ENCODE results near the gene CD38. TPM values are rescaled to one million over a fixed set of nuclear protein-coding genes. Genes with fewer than 3 reads are reported as not detected.

Gene CD38
- total RNA-seq, 1 donor from 2014 or later, result 0.07 TPM

DNA sequence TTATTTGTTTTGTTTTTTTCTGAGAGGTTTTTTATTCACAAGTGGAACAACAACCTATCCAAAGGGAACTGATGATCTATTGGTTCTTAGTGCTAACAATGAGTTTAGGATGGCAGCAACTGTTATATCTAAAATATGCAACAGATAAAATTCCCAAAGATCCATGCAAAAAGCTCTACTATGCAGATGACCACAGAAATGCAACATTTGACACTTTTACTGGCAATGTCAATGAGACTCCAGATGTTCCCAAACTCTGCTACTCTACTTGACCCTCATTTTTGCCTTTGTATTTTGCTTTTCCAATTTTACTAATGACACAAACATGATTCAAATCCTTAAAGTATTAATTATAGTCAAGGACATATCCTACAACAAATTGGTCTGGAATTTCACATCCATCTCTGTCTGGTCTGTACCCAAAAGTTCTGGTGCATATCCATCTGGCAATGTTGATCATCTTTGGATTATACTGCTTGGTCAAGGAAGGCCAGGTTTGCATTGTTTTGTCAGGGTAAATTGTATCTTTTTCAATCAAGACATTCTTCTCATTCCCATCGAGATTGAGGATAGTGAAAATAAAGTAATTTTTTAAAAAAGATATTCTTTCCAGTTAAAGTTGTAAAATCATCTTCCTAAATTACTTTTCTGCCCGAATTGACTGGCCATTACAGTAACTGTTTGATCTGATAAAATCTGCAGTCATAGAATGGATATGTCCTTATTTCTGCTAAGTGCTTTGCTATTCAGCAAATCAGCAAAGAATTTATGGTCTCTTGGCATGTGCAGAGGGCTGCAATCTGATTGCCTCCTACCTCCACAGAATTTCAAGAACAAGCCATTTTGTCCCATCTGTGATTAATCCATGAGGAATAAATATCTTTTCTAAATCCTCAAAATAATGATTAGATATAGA lies 86.8 kb downstream of the CD38 start:
- no peak for DNase-seq (ENCODE audit: low read depth, low spot score)

- no peak for DNase-seq (ENCODE audit: low read depth, low spot score)
These were observed 90.0 kb downstream of the CD38 start for GRCh38 chr4:15868111-15868510.

- DNase-seq (ENCODE audit: low read depth, low spot score), result no peak
These were observed 90.8 kb downstream of the CD38 start for GRCh38 chr4:15868826-15869413.

- DNase-seq (ENCODE audit: low read depth, low spot score), result no peak
These were observed 92.0 kb downstream of the CD38 start for GRCh38 chr4:15870079-15870478.

- DNase-seq (ENCODE audit: low read depth, low spot score), result no peak
These were observed 93.0 kb downstream of the CD38 start for GRCh38 chr4:15870921-15871664.

- no peak for DNase-seq (ENCODE audit: low read depth, low spot score)
These were observed 95.0 kb downstream of the CD38 start for GRCh38 chr4:15873117-15873516.

DNA sequence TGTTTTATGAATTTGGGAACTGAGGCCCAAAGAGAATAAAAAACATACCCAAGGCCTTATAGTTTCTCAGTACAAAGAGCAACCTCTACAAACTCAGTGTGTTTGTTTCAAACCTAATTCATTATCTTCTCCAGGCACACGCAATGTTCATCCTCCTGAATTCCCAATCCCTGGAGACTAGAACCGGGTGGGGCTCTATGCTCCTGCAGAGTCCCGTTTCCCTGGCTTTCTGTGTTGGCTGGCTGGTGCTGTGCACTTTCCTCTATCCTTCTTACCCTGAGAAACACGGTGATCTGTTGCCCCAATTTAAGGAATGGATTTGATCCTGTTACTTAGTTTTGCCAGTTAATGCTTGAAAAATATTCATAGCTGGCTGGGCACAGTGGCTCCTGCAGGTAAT lies 96.5 kb downstream of the CD38 start:
- DNase-seq (ENCODE audit: low read depth, low spot score), result no peak

GRCh38 chr4:15875663-15876460 lies 97.7 kb downstream of the CD38 start:
- no peak for DNase-seq (ENCODE audit: low read depth, low spot score)

- no peak for DNase-seq (ENCODE audit: low read depth, low spot score)
These were observed 99.9 kb downstream of the CD38 start for GRCh38 chr4:15878011-15878410.

- no peak for DNase-seq (ENCODE audit: low read depth, low spot score)
These were observed 103.7 kb downstream of the CD38 start for GRCh38 chr4:15881820-15882219.

- DNase-seq (ENCODE audit: low read depth, low spot score), result peak; percentile 47
These were observed 104.6 kb downstream of the CD38 start for GRCh38 chr4:15882675-15883086.

GRCh38 chr4:15883610-15884243 lies 105.6 kb downstream of the CD38 start:
- no peak for DNase-seq (ENCODE audit: low read depth, low spot score)

DNA sequence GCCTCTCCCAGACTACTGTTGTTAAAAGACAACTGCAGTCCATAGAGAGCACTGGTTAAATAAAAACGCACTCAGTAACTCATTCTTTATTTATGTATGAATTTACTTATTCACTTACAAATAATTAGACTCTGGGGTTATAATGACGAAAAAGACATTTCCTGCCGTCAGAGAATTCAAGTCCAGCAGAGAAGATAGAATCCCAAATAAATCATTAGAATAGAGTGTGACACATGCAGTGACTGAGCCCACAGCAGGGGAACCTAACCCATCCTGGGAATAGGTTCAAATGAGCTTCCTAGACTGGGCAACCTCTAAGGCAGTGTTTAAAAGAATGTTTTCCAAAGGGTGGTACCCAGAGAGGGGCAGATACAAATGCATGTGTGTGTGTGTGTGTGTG lies 106.5 kb downstream of the CD38 start:
- DNase-seq (ENCODE audit: low read depth, low spot score), result no peak

- no peak for DNase-seq (ENCODE audit: low read depth, low spot score)
These were observed 107.3 kb downstream of the CD38 start for GRCh38 chr4:15885422-15885821.

DNA sequence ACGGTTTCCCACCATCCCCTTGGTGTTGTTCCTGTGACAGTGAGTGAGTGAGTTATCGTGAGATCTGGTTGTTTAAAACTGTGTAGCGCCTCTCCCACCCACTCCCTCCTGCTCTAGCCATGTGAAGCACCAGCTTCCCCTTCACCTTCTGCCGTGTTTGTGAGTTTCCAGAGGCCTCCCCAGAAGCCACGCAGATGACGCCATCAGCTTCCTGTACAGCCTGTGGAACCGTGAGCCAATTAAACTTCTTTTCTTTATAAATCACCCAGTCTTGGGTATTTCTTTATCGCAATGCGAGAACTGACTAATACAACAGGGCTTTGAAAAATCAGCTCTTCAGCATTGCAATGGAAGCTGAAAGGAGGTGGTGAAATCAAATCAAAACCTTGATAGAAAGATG lies 110.4 kb downstream of the CD38 start:
- no peak for DNase-seq (ENCODE audit: low read depth, low spot score)

GRCh38 chr4:15890246-15890829 lies 112.2 kb downstream of the CD38 start:
- no peak for DNase-seq (ENCODE audit: low read depth, low spot score)

DNA sequence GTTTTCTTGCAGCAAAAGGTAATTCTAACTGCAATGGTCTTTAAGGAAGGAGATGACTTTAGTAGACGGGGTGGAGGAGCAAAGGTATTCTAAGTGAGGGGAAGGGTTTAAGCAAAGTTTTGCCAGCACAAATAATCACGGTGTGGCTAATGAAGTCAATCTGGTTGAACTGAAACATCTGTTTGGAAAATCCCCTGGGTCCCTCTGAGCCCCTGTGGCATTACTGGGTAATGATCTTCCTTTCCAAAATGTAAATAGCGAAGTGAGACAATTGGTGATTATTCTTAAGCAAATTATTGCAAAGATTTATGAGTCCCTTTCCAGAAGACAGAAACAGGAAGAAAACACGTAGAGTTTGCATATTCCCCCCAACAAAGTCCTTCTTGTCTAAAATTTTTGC lies 113.2 kb downstream of the CD38 start:
- no peak for DNase-seq (ENCODE audit: low read depth, low spot score)

- no peak for DNase-seq (ENCODE audit: low read depth, low spot score)
These were observed 115.8 kb downstream of the CD38 start for GRCh38 chr4:15893962-15894361.

DNA sequence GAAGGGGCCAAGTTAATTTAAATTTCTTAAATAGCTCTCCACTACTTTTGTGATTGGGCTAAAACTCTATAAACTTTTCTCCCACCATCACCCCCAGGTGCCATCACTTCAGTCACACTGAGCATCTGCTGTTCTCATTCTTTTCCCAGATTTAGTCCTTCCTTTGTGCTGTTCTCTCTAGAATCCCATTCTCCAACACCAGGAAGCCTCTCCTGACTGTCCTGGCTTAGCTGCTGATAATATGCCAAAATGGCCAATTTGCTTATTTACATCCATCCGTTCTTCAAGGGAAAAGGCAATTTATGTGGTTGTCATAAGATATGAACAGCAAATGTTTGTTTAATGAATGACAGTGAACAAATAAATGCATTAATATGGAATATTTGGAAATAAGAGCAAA lies 116.3 kb downstream of the CD38 start:
- no peak for DNase-seq (ENCODE audit: low read depth, low spot score)

Data from pulmonary artery endothelial cell (primary cell).